Activated CD8-positive, alpha-beta memory T cell treated with anti-CD3 and anti-CD28 coated beads for 36 hours (primary cell): ENCODE results near the gene GAPDHS. TPM values are rescaled to one million over a fixed set of nuclear protein-coding genes. Genes with fewer than 3 reads are reported as not detected.

ENCODE experiments used
- CTCF ChIA-PET: fragments of 350-600 bp; sonication (Branson Sonifier 250); formaldehyde crosslinking; loops from one replicate; lab custom pipeline; 2021; ENCODE audit warnings: antibody characterized with exemption; lab: Charles Lee
- POLR2A ChIA-PET: fragments of 350-600 bp; sonication (Branson Sonifier 250); formaldehyde crosslinking; loops from one replicate; lab custom pipeline; 2021; ENCODE audit warnings: antibody characterized with exemption; lab: Charles Lee
- total RNA-seq, 2 experiments: library from RNA; stranded (reverse); gene quantifications; one replicate each; pipeline ENCODE4 v1.2.3, GENCODE V29; 2021

GAPDHS gene
- total RNA-seq = not detected

- CTCF ChIA-PET = no interaction called here
- POLR2A ChIA-PET = no interaction called here
Measured at GRCh38 chr19:35533201-35533821, at the start of gene GAPDHS. TSS of gene GAPDHS (plus strand) at chr19:35533456. CDS start at chr19:35533528, 72 bp downstream.

GRCh38 chr19:35484252-35485036, 48.8 kb upstream of the GAPDHS start:
- CTCF ChIA-PET = interaction anchor here (0.6 to 0.8 kb wide), 2 partner anchors 11 to 64 kb away, joined by 3 to 4 read pairs; no protein-coding TSS in a partner anchor
- POLR2A ChIA-PET = no interaction called here

GRCh38 chr19:35486268-35486708, 47.0 kb upstream of the GAPDHS start:
- CTCF ChIA-PET = interaction anchor here (0.8 to 1.0 kb wide), 2 partner anchors 9 to 24 kb away, joined by 3 to 5 read pairs; no protein-coding TSS in a partner anchor
- POLR2A ChIA-PET = no interaction called here

DNA sequence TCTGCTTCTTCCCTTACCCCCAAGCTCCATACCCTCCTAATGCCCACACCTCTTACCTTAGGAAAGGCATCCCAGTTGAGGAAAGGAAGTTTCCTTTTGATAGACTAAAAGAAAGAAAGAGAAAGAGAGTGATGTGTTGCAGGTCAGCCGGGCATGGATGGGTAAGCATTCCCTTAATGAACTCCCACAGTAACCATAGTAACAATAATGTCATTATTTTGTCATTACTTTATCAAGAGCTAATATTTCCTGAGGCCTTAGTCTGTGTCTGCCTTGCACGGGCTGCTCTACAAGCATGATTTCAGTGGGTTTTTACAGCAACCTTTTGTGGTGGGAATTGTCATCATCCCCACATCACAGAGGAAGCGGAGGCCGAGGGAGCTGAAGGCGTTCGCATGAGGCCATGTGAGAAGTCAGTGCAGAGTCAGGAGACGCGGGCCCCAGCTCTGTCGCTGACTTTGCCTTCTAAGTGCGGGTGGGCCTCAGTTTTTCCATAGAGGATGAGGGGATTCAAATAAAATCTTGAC, 45.5 kb upstream of the GAPDHS start:
- CTCF ChIA-PET = interaction anchor here (0.9 kb wide), 2 partner anchors 7 to 21 kb away, joined by 3 read pairs; no protein-coding TSS in a partner anchor
- POLR2A ChIA-PET = no interaction called here

DNA sequence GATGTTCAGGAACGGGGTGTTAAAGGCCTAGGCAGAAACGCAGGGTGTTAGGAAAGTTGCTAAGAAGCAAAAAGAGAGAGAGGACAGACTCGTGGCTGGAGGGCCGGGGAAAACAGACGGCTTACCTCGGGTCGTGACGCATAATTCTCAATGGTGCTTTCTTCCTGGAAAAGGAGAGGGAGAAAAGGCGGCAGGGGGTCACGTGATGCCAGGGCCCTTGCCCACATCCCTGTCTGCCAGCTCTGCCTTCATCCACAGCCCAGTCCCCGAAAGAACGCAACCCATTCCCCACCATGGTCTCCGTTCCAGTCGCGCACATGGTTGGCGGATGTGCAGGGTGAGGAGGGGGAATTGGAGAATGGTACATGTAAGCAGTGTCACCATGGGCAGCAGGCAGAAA, 44.6 kb upstream of the GAPDHS start:
- ChIA-PET CTCF (no interaction called here), POLR2A (no interaction called here)

DNA sequence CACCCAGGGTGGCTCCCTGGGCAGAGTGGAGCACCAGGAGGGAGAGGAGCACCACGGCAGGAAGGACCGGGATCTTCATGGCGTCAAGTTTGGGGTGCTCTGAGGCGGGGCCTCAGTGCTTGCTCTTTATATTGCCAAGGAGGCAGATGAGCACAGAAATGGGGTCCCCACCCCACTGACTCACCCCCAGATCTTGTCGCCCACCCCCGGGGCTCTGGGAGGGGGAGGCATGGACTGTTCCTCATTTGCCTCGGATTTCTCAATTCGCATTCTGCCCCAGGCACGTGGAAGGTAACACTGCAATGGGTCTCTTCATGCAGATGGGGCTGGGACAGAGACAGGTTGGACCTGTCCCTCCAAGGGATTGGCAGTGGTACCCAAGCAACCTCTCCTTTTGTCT, 42.9 kb upstream of the GAPDHS start, which contains the start of gene KRTDAP:
TSS of gene KRTDAP (minus strand) at position 101 of the 400 bp plus-strand sequence. CDS start at position 79, 22 bp downstream.
- ChIA-PET CTCF (interaction anchor here (1.8 kb wide), 1 partner anchor 137 kb away, joined by 4 read pairs; no protein-coding TSS in a partner anchor), POLR2A (no interaction called here)

GRCh38 chr19:35491836-35492360, 41.4 kb upstream of the GAPDHS start:
- CTCF ChIA-PET = interaction anchor here (1.4 to 1.8 kb wide), 2 partner anchors 19 to 138 kb away, joined by 3 to 4 read pairs; no protein-coding TSS in a partner anchor
- POLR2A ChIA-PET = no interaction called here

DNA sequence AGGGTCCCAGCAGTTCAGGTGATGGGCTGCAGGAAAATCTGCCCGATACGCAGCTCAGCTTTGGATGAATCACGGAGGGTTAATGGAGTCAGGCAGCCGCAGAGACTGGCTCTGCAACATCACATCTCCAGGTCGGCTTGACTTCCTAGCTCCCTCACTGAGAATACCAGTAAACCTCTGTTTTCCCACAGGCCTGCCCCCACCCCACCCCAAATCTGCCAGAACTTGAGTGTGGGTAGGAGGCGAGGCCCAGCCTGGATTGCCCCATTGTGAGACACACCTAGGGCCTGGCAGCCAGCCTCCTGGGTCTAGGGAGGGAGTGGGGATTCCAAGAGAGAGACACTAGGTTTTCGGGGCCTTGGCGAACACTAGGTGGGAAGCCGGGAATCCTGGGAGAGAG, 39.3 kb upstream of the GAPDHS start:
- ChIA-PET POLR2A (no interaction called here), CTCF (no interaction called here)

DNA sequence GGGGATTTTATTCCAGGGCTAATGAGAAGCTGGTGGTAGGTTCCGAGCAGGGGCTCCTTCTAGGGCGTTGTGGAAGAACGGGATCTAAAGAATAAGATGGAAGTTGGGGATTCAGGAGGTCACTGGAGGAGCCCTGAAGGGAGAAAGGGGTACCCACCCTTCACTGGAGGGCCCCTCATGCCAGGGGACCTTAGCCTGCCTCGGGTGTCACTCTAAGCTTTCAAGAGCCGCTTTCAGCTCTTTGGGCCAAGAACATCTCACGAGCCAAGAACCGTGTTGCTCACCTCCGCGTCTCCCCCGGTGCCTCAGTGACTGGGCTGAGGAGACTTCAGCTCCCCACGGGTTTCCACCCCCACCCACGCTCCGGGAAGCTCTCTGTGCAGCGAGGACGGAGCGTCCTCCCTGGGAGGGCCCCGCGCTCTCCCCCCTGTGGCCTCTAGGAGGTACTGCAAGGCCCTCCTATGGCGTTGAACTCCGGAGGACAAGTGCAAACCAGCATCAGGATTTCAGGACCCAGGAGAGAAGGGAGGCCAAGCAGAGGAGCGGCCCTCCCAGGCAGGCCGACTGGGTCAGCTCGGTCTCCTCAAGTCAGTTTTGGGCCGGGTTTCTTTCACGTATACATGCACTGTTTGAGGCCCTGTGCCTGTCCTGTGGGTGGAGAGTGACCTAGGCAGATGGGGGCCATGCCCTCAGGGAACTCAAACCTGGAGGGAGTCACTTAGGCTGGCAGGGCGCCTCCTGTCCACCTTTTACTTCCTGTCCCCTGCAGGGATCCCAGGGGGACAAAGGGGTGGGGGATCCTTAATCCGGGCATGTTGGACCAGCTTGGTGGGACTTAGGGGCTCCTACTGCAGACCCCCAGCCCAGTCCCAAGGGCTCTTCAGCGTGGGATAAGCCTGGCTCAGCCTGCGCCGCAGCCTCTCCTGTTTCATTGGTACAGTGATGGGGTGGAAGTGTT, 37.9 kb upstream of the GAPDHS start:
- ChIA-PET CTCF (interaction anchor here (0.6 to 1.6 kb wide), 31 partner anchors 8 to 229 kb away, joined by 3 to 21 read pairs (median 4); partner anchors contain the start of gene HAMP), POLR2A (interaction anchor here (0.8 kb wide), 1 partner anchor 190 kb away, joined by 3 read pairs; no protein-coding TSS in a partner anchor)

DNA sequence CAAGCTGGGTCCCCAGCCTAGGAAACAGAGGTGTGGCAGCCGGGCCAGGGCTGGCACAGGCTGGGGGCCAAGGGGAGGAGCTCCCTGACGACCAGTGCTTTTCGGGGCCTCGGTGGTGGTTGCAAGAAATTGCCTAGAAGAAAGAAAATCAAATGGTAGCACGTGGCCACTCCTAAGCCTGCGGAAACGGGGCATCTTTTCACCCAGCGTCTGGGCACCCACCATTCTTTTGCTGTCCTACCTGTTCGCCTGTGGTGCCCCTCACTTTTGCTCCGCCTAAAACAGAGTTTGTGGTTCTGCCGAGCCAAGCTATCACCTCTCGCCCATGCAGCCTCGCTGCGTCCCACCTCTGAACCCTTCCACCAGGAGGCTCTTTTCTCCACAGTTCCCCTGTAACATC, 35.9 kb upstream of the GAPDHS start:
- CTCF ChIA-PET = interaction anchor here (0.6 to 1.0 kb wide), 3 partner anchors 9 to 145 kb away, joined by 3 read pairs; no protein-coding TSS in a partner anchor

GRCh38 chr19:35498220-35498619, 35.0 kb upstream of the GAPDHS start:
- ChIA-PET CTCF (no interaction called here), POLR2A (no interaction called here)

More for the DNA sequence above, 35.9 kb upstream of the GAPDHS start:
- POLR2A ChIA-PET = no interaction called here

- ChIA-PET CTCF (no interaction called here), POLR2A (no interaction called here)
Measured at GRCh38 chr19:35498984-35499527, 34.2 kb upstream of the GAPDHS start.

GRCh38 chr19:35500611-35501010, 32.6 kb upstream of the GAPDHS start:
- ChIA-PET CTCF (no interaction called here), POLR2A (no interaction called here)

GRCh38 chr19:35501684-35502083, 31.6 kb upstream of the GAPDHS start:
- ChIA-PET CTCF (no interaction called here), POLR2A (no interaction called here)

- ChIA-PET POLR2A (no interaction called here), CTCF (interaction anchor here (1.5 kb wide), 1 partner anchor 34 kb away, joined by 3 read pairs; no protein-coding TSS in a partner anchor)
Measured at GRCh38 chr19:35502751-35503150, 30.5 kb upstream of the GAPDHS start.

DNA sequence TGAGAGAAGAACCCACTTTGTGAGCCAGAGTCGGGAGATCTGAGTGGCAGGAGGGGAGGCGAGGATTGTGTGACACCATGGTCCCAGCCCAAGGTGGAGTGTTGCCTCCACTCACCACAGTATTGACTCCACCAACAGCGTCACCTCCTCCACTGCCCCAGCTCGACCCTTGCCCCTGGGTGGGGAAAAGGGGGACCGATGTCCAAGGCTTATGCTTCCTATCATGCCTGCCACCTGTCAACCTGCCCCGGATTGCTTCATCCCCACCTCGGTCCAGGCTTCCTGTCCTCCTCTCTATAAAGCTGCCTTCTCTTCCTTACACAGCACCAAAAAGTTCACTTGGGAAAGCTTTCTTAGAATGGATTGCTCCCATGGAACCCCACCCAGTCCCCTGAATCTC, 27.2 kb upstream of the GAPDHS start:
- ChIA-PET POLR2A (no interaction called here), CTCF (interaction anchor here (1.2 to 1.7 kb wide), 4 partner anchors 9 to 153 kb away, joined by 3 to 6 read pairs (median 4); no protein-coding TSS in a partner anchor)

- ChIA-PET POLR2A (no interaction called here), CTCF (interaction anchor here (0.6 to 2.0 kb wide), 4 partner anchors 12 to 90 kb away, joined by 3 to 8 read pairs (median 5); no protein-coding TSS in a partner anchor)
Measured at GRCh38 chr19:35507561-35507960, 25.7 kb upstream of the GAPDHS start.

GRCh38 chr19:35508129-35508528, 25.1 kb upstream of the GAPDHS start:
- ChIA-PET POLR2A (no interaction called here), CTCF (interaction anchor here (0.6 to 2.1 kb wide), 4 partner anchors 13 to 155 kb away, joined by 4 to 8 read pairs (median 6); no protein-coding TSS in a partner anchor)
